NCI-H187 treated with DMSO at 0.1 percent for 48 hours (cell line): Measurements from ENCODE around the gene GRIK2.

Source experiments
- DNase-seq: peaks from one replicate; lab custom pipeline; 2025; lab: John Stamatoyannopoulos, UW

Gene GRIK2

DNA sequence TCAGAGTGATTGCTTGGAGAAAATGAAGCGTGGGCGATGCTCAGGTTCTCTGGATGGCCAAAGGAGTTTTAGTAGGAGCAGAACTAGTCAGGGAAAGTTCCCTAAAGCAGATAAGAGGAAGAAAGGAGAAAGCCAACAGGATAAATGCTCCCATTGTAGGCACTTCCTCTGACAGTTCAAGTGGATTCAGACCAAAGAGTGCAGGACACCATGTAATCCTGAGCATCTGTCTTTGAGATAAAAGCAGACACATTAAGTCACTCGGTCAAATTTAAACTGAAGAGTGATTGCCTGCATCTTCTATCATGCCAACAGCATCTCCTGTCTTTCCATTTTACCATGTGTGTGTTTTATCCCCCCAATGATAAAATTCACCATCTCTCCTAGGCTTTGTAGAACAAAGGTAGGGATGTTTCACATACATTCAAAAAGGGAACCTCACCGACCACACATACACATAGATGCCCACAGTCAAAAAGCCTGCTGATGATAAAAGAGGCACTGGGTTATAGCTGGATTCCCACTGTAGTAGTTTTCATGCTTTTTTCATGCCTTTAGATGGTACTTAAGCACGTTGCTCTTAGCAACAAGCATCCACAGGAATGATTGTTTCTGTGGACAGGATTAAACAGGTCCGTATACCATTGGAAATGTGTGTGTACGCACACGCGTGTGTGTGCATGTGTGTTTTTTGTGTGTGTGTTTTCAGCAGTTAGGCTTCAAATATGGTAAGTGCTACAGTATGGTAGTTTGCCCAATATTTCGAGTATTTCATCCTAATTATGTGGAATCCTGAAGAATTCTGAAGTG lies 7.0 kb downstream of the GRIK2 start:
- DNase-seq, result no peak

- DNase-seq, result no peak
Measured at GRCh38 chr6:101401171-101401570, 7.7 kb downstream of the GRIK2 start.

DNA sequence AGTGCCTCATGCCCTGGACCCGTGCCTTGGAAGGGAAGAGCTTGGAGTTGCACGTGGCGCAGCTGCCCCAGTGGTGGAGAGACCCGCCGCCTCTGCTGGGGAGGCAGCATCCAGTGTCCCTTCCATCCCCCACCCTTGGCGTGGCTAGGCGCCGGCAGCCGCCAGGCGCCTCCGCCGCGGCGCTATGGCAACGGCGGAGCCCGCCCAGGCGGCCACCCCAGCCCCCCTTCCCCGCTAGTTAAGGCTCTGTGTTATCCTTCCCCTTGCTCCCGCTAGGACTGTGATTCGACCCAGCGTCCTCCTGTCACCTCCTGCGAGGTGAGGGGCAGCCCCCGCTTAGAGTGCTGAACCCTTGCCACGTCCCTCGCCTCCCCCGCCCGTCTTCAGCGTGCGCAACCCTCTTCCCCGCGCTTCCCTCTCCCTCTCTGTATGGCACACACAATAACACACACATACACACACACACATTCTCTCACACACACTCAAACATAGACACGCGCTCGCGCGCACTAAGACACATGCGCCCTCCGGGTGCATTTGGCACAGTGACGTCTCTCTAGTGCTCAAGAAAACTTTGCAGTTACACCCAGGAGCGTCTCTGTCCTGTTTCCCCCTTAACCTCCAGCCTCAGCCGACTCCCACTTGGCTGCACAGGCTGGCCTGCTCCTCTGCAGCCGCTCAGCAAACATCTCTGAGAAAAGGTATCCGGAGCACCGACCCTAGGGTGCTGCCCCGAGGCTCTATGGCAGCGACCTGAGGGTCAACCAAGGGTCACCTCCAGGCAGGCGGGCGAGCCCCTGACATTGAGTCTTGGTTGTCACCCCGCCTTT lies 8.5 kb downstream of the GRIK2 start:
- DNase-seq, result no peak

DNA sequence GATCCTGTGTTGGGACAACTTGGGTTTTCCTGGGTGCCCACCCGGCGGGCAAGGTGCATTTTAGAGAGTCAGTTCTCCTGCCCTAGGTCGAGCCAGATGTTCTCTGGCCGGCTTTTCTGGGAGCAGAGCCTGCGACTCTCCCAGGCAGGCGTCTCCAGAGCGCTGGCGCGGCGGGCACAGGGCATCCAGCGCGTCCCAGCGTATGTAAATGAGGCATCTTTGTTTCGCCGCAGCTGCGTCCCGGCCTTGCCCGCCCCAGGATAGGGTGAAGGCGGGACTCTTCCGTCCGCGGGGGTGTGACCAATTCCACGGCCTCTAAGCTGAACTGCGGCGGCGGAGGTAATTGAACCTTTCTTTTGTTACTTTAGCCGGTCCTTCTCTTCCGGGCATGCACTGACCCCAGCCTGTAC lies 9.1 kb downstream of the GRIK2 start:
- no peak for DNase-seq

DNA sequence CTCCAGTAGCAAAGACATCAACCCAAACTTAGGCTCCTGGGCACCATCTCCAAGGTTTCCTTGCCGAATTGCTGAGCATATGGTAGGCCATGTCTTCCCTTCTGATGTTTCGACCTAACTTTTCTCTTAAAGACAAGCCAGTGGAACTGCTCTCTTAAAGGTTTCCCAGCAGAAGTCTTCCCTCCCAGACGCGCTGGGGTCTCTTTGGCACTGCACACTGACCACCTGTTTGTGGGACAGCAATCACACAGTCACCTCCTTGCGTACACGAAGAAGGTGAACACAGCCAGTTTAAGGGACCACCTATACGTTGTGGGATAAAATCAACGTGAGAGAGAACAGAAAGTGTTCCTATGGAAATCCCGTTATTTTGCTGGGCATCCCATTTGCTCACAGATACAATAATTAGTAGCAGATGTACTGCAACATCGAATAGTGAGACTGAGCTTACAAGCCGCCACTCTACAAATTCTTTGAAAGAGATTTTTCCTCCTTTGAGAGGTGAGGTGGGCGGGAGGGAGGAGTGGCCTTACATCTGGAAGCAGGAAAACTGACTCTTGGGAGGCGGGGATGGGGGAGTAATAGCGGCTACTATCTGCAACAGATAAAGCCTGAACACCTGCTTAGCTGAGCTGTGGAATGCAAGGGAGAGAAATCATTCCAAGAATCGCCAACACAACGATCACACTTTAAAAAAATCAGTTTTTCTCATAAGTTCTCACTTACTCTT lies 9.9 kb downstream of the GRIK2 start:
- DNase-seq, result no peak

GRCh38 chr6:101404775-101405174 lies 11.3 kb downstream of the GRIK2 start:
- DNase-seq, result no peak

- DNase-seq, result no peak
Measured at GRCh38 chr6:101413773-101414172, 20.3 kb downstream of the GRIK2 start.

DNA sequence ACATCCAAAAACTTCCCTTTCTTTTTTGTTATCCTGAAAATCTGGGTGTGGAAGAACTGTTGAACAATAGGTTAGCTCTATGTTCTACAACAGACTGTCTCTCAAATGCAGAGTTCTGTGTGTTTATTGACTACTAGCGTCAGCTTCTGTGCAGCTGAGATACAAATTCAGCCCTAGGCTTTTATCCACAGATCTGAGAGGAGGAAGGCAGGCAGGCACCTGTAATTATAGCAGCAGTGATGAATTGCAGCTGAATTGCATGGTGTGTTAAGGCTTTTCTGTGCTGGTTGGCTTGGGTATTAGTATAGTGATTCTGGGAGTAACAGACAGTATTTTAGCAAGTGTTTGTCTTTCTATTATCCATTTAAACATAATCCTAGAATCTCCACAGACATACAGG lies 24.4 kb downstream of the GRIK2 start:
- no peak for DNase-seq

GRCh38 chr6:101422251-101422650 lies 28.7 kb downstream of the GRIK2 start:
- DNase-seq, result peak; percentile 60

DNA sequence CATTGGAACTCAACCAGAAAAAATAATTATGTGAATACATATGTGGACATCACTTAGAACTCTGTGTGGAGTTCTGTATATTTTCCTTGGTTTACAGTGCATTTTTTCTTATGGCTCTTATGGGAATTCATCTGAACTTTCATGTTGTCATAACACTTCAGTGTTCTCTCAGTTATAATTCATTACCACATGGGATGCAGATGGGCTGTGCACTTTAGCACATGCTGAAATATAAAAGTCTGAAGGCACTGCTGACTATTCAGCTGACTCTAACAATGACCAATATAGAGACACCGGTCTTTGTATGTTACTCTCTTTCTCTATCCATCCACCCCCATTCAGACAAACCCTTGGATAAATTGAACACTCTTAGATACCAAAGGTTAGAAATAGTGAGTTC lies 29.3 kb downstream of the GRIK2 start:
- no peak for DNase-seq

DNA sequence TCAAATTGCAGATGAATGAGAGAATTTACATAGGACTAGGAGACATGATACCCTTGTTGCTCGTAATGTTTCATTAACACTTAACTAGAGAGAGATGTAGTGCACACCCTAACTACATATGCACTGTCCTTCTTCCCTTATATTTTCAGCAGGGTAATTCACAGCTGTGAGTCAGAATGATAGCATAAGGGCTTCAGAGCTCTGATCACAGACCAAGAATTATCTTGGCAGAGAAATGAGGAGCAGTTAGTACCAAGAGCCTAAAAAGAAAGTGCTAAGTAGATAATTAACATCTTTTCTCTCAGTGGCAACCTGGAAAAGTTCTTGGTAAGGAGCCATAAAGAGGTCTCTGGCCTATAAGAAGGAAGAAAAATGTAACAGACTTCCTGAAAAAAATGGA lies 35.8 kb downstream of the GRIK2 start:
- no peak for DNase-seq

- DNase-seq, result no peak
Measured at GRCh38 chr6:101429845-101430244, 36.3 kb downstream of the GRIK2 start.

DNA sequence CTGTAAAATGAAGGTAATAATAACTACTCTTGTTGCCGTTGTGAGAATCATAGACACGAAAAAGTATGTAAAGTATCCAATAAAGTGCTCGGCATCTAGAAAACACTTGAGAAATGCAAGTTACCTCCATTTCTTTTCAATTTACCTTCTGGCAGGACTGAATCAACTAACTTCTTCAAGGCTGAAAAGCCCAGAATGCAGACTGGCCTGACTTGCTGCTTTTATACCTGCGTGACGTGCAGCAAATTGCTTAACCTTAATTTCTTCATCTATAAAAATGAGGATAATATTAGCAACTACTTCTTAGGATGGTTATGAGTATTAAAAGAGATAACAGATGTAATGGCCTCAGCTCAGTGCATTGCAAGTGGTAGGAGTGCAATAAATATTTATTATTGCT lies 39.6 kb downstream of the GRIK2 start:
- no peak for DNase-seq

DNA sequence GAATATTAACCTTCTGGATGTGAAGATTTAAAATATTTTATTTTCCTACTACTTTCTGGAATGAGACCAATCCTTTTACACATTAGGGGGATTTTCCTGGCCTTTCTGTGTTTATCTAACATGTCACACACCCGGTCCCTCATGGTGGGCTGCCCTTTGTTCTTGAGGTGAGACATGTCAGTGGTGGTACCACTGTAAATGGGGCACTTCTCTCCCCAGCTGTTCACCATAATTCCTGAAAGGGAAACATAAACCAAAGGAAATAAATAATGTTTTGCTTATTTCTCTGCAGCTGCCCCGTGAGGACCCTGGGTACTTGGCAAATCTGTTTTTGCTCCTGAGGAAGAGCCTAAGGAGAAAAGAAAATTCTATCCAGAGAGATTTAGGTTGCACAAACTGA lies 41.1 kb downstream of the GRIK2 start:
- no peak for DNase-seq

GRCh38 chr6:101435038-101435437 lies 41.5 kb downstream of the GRIK2 start:
- DNase-seq, result no peak

- no peak for DNase-seq
Measured at GRCh38 chr6:101439790-101440189, 46.3 kb downstream of the GRIK2 start.

DNA sequence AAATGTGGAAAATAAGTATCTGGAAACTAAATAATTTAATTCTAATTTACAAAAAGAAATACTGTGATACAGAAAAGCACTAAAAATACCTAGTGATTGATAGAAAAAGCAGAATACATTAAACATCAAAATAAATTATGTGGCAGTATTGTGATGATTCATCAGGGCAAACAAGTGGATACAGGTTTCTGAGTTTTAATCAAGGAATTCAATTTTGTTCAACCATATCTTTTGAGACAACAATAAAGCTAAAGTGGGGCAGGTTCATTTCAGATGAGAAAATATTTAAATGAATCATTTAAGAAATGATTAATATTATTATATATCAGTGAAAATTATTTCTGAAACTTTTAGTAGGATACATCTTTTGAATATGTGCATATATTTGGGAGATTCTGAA lies 49.8 kb downstream of the GRIK2 start:
- DNase-seq, result no peak

DNA sequence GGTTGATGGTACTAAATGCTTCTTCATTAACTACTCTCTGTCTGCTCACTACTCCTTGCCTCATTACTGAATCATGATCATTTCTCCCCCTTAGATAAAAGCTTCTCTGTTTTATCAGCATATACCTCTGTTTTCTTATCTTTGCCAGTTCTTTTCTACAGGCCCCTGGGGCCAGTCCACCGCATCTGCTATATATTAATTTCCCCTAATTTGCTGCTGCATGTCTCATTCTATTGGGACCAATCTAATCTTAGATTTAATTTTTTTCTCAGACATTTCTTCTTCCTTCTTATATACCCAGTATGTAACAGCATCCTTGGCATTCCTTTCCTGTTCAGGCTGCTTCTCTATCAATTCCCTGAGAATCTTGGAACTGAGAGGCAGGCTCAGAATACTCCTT lies 51.2 kb downstream of the GRIK2 start:
- DNase-seq, result no peak

- no peak for DNase-seq
Measured at GRCh38 chr6:101445527-101445926, 52.0 kb downstream of the GRIK2 start.

DNA sequence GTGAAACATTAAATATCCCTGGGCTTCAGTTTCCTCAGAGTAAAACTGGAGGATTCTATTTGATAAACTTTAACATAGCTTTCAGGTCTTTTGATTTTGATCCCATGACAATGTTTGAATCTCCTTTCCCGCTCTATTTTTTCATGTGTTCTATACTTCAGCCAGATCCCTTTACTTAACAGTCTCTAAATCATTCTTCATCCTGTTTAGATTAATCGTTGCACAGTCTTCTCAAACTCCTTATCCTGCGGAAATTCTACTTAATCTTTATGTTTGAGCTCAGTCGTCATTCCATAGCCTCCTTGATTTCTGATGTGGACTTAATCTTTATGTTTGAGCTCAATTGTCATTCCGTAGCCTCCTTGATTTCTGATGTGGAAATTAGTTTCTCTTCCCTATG lies 57.4 kb downstream of the GRIK2 start:
- DNase-seq, result no peak

DNA sequence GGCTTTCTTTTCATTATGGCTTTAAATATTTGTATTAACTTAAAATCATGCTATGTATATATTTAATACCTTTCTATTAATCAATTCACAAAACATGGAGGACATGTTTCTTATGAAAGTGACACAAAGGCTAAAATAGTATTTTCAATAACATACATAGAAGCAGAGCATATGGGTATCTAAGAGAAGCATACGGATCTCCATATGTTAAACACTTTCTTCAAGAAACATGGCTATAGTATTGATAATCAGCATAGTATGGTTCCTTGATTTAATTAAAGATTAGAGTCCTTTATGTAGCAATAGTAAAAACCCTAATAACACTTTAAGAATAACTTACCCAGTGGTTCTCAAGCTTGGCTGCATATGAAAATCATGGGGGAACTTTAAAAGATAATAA lies 58.5 kb downstream of the GRIK2 start:
- no peak for DNase-seq

- no peak for DNase-seq
Measured at GRCh38 chr6:101453221-101453620, 59.7 kb downstream of the GRIK2 start.
